Measurements from ENCODE around the gene CABLES1.

Gene CABLES1

DNA sequence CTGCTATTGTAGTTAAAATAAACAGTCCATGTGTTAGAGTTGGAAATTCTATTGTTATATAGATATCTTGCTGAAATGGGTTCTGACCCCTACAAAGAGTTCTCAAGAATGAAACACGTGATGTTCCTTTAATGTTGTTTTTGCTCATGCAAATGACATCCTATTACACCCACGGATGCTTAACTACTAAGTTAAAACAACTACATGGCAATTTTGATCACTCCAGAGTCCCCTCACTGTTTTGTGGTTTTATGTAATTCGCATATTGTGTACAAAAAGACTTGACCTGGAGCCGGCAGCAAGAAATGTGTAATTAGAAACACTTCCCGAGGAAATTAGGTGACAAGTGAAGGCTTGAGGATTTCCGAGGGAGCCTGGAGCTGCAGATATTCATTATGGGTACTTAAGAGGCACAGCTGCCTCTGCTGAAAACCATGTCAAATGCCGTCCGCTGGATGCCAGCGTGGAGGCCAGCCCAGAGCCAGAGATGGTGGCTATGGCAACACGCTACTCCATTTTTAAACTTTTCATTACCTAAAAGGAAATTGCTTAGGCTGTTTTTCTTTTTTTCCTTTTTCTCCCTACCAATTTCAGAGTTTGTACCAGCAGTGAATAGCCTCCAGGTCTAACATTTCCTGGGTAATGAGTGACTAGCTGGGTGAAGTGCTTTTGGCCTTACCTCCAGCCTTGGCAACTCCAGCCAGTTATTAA, 21.0 kb upstream of the CABLES1 start:
- DNase-seq, result no peak

DNA sequence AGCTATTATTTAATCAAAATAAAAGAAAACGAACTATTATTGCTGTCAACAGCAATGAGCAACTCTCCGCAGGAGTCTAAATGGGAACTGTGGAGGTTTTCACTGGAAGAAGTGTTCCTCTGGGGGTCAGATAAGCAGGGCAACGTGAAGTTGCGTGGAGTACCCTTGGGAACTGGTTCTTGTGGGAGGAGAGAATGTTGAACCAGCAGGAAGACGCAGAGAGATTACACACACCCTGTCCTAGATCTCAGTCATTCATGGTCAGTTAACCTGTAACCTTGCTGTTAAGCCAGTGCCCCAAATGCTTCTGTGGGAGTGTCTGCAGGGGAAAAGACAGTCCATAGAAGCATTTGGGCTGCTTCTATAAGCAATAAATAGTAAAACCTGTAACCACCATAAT, 20.4 kb upstream of the CABLES1 start:
- DNase-seq, result no peak

- DNase-seq, result no peak
Measured at GRCh38 chr18:23115683-23116096, 19.6 kb upstream of the CABLES1 start.

DNA sequence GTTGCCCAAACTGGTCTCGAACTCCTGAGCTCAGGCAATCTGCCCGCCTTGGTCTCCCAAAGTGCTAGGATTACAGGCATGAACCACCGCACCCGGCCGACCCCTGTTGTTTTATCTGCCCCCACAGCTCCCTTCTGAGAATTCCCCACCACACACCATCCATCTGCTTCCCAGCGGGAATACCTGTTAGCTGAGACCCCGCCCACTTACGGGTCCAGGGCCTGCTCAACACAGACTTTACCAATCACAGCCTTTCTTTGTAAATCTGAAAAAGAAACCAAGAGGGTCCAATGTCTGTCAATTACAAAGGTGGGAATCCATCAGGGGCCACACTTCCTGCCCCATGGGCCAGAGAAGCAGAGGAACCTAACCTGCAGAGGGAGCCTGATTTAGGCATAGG, 14.2 kb upstream of the CABLES1 start:
- no peak for DNase-seq

DNA sequence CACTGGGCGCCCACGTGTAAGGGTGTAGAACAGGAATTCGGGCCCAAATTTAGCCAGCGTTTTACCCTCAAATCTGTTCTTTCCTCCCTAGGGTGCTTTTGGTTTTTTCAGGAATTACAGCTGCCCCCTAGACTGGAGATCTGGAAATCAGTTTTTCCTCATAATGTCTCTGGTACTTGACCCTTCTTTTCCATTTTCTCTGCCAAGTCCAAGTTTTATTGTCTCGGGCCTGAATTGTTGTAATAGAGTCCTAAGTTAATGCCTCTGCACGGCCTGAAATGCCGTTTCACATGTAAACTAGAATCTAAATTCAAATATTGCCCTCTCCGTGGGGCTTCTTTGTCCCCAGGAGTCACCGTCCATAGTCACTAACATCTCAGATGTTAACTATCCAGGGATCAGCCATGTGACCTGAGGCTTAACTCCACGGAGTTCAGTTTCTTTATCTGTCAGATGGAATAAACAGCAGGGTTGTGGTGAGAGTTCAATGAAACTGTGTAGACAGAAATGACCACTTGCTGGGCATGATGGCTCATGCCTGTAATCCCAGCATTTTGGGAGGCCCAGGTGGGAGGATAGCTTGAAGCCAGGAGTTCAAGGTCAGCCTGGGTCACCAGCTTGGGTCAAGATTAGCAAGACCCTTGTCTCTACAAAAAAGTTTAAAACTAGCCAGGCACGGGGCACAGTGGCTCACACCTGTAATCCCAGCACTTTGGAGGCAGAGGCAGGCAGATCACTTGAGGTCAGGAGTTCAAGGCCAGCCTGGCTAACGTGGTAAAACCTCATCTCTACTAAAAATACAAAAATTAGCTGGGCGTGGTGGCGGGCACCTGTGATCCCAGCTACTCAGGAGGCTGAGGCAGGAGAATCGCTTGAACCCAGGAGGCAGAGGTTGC, 12.7 kb upstream of the CABLES1 start:
- DNase-seq, result no peak

GRCh38 chr18:23126376-23127056, 8.8 kb upstream of the CABLES1 start:
- no peak for DNase-seq

DNA sequence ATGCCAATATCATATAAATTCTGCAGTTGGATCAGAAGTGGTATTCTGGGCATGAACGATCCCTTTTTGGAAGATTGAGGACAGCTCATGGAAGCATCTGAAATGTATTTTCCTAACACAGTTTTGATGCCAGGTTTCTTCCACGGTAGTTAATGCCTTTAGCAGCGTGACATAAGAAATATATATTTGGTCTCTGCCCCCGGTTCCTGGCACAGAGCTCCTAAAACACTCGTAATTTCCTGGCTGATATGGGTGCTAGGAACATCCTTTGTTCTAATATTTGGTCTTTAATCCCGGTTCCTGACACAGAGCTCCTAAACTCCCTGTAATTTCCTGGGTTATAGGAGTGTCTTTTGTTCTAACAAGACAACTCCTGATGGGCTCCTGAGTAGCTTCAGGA, 8.2 kb upstream of the CABLES1 start:
- no peak for DNase-seq

DNA sequence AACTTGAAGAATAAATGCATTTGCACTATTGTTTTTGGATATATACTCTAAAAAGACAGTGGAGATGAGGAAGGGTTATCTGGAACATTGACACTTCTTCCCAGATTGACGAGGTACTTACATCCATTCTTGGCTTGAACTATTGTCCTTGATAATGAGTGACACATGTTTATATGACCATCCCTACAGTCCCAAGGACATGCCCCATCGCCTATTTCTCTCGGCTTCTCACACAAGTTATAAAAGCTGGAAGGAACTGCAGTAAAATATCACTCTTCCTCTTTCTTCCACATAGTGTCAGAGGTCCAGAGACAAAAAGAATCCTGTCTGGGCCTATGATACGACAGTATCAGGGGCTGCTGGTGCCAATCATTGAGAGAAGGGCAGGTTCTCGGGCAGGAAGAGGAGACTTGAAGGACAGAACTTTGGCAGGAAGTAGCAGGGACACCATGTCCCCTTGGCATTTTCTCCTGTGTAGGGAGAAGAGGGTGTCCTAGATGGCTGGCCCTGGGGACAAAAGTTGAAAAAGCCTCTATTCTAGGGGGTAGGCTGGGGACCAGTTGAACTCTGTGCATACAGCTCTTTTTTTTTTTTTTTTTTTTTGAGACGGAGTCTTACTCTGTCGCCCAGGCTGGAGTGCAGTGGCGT, 5.8 kb upstream of the CABLES1 start:
- DNase-seq, result no peak

- DNase-seq, result peak; percentile 36
Measured at GRCh38 chr18:23131693-23132319, 3.5 kb upstream of the CABLES1 start.

DNA sequence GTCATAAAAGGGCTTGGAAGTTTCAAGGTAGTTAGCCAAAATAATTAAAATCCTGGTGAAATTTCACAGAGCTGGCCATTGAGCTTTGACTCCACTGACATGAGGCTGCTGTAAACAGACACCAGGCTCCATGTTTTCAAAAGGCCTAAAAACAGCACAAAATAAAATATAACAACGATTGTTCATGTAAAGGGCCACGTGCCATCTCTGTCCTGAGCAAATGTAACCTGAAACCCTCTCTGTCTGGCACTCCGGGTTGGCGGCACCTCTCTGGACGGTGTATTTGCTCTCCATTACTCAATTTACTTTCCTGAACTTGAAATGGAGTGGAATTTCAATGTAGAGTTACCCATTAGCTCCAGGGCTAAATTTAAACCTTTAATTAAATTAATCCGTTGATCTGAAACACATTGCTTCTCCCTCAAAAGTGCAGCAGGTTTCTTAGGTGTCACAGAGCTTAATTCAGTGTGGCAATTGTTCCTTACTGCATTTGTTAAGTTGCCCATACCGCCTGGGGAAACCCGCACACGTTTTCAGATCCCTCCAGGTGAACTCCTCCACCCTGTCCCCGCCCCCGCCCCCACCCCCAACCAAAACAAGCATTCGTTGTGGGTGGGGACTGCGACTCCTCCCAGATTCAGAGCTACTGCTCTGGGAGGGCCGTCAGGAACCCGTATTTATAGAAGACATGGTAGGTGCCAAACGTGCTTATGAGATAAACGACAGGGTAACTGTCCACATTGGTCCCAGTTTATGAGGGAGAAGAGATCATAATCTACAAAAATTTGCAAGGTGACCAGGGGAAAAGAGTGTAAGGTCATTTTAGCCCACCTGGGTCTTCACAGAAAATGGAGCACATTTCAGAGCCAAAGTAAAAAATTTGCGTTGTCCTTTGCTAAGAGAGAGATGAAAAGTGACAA, 1.2 kb upstream of the CABLES1 start:
- DNase-seq, result peak; percentile 24

- peak; percentile 6 for DNase-seq
Measured at GRCh38 chr18:23135550-23136325, 453 bp downstream of the CABLES1 start.

DNA sequence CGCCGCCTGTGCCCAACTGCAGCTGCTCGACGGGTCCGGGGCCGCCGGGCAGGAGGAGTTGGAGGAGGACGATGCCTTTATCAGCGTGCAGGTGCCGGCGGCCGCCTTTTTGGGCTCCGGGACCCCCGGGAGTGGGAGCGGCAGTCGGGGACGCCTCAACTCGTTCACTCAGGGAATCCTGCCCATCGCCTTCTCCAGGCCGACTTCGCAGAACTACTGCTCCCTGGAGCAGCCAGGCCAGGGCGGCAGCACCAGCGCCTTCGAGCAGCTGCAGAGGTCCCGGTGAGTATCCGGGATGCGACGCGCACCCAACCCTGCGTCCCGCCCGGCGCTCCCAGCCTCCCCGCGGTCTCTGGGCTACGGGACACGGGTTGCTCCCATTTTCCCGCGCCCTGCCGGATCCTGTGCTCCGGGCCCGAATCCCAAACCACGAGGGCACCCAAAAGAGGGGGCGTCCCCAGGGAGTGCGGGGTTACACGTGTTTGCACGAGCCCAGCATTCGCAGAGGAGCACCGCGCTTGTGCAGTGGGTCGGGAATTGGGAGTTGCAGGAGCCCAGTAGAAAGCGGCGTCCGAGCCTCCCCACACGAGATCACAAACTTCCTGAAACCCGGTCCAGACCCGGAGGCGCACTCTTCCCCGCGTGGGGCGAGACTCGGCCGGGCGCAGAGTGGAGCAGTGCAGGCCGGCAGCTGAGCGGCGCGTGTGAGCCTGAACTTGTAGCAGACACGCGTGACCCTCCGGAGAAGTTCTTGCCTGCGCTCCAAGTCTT, 1.2 kb downstream of the CABLES1 start:
- peak; percentile 7 for DNase-seq

DNA sequence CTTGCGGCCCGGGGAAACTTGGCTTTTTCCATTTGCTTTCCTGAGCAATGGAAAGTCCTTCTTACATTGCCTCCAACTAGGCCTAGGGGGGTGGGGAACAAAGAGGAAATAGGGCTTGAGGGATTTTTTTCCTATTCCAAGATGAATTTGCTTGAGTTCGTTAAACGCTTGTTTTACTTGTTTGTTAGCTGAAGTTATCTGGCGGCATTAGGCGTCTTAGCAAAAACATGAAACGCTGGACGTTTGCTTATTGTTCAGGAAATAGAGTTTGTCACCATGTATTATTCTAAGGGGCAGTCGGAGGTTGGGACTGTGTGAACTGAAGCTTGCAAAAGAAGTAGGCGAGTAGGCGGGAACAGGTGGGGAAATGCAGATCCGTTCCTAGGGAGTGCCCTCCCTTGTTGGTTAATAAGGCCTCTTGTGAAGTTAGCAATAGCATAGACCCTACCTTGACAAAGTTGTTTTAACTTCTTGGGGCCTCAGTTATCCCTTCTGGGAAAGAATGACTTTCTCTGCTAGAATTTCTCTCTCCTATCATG, 1.9 kb downstream of the CABLES1 start:
- DNase-seq, result no peak

DNA sequence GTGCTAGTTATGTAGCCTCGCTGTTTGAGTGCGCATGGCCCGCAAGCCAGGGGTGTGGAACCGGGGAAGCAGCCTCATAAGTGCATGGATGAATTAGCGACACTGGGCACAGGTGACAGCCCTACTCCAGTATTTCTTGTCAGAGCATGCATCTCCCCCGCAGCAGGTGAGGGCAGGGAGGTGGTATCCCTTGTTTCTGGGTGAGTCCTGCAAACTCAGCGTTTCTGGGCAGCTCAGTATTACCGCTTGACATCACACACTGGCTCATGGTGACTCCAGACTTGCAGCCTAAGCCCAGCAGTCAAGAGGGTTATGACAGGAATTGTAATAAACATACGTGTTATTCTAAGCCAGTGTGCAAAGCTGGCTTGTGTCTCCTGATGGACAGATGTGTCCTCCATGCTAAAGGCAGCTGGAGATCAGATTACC, 2.5 kb downstream of the CABLES1 start:
- DNase-seq, result no peak

- DNase-seq, result no peak
Measured at GRCh38 chr18:23138471-23138870, 3.2 kb downstream of the CABLES1 start.

DNA sequence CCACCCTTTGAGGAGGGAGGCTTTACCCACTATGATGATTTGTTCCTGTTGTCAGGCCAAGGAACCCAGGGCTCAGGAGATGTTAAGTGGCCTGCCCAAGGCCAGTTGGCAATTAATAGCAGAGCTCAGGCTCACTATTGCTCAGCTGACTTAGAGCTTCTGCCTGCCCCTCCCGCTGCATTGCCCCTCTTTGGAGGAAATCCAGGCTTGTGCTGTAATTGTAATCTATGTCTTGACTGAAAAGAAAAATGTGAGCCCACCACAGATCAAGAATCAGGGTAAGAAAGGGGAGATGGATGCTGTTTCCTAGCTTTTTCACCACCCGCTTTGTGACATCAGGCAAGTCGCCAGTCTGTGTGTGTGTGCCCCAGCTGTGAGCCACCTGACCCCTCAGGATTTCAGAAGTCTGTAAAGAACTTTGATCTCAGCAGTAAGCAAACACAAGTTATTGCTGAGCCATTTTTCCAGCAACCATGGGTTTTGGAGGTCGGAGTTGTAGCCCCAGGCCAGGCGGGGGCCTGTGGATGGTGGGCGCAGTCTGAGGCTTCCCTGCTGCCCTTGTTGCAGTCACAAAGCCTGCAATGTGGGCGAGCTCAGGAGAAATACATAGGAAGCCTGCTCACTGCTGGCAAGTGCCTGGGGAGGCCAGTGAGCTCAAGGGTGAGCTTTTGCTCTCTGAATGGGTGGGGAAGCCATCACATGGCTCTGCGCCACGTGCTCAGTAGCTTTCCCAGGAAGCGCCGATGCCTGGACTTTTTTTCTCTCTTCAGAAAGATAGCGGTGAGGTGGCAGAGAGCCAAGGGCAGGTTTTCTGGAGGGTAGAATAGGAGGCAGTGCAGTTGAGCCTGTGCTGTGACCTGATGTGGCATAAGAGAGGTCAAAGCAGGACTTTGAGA, 6.1 kb downstream of the CABLES1 start:
- no peak for DNase-seq

GRCh38 chr18:23142251-23142929, 7.1 kb downstream of the CABLES1 start:
- no peak for DNase-seq
